COR-L47 (cell line): ENCODE measurements around the gene HOXC10.

Experiments used
- DNase-seq: peaks from one replicate; lab custom pipeline; 2025; lab: John Stamatoyannopoulos, UW

HOXC10 gene

DNA sequence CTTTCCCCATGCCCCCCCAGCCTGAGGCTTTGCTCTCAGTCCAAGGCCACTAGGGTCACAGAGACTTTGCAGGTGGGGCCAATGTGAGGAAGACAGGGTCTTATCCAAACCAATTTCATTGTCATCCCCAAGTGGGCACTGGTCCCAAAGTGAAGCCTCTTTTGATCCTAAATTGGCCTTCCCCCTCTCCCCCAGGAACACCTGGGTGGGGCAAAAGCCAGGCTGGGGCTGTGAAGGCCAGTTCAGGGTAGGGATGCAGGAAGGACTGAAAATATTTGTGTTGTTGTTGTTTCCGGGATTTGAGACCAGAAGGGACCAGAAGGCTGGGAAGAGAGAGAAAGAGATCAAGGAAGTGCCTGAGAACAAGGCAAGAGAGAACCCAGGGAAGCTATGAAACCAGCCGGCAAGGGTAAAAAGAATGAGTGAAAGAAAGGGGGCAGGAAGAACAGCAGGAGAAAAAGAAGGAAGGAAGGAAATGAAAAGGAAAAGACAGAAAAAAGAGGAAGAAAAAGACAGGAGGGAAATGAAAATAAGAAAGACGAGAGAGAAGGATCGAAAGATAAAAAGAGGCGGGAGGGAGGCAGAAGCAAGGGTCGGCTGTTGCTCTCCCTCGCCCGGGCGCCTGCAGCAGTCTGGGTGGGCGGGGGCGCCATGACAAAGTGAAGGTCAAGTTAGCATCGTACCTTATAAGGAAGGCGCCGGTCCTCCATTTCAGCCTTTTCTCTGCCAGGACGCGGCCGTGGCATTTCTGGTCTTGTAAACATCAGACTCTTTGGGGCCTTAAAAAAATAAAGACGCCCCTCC, 19.5 kb upstream of the HOXC10 start:
- no peak for DNase-seq

DNA sequence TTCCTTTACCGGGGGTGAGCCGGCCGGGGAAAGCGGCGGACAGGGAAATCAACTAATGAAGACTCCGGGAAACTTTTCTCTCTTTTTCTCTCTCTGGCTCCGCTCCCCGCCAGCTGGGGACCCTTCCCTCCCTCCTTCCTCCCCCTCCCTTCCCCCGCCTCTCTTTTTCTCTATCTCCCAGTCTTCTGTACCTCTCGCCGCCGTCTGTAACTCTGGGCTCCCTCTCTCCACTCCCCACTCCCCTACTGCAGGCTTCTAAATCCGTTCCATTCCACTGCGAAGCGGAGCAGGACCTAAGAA, 18.9 kb upstream of the HOXC10 start:
- no peak for DNase-seq

DNA sequence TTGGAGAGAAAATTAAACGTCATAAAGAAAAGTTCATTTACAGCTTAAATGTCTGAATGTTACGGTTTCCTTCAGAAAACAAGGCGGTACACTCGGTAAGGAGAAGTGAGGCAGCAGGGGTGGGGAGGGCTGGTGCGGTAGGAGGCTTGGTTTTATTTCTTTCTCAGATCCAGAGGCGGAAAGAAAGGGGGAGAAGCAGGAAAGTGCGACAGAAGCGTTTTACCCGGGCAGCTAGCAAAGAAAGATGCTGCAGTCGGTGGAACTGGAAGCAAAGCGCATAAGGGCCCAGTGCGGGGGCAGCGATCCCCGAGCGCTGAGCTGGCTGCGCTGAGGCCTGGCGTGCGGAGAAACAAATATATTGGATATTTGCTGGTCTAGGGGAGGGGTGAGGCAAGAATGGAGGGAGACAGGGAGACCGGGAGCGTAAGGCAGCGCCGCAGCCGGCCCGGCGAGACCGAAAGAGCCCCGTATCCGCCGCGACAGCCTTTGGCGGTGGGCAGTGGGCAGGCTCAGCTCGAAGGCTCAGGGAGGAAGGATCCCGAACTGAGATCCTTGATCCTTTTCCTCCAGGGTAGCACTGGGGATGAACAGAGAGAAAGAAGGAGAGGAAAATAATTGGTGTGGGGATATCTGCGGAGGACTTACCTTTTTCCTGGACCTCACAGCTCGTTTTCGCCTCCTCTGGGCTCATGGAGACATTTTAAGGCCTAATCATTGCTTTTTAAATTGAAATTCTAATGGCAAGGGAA, 18.4 kb upstream of the HOXC10 start:
- DNase-seq: no peak

DNA sequence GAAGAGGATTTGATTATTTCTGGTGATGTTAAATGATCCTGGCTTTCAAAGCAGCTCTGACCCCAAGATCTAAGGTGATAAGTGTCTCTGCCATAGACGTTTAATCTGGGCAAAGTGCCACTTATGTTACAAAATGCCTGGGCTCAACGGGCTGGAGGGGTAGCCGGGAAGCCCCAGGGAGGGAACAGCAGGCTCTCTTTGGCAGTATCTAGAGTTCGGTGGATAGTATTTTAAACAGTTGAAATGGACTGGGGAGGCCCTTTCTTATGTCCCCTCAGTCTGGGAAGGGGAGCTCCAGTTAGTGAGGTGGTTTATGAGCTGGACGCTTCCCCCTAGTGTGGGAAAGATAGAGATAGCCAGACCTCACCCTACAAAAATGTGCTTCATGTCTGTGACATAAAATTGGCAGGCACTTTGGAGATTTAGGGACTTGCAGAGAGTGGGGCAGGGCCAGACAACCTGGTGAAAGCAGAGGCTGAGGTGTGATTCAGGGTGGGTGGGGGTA, 17.5 kb upstream of the HOXC10 start:
- DNase-seq: no peak

DNA sequence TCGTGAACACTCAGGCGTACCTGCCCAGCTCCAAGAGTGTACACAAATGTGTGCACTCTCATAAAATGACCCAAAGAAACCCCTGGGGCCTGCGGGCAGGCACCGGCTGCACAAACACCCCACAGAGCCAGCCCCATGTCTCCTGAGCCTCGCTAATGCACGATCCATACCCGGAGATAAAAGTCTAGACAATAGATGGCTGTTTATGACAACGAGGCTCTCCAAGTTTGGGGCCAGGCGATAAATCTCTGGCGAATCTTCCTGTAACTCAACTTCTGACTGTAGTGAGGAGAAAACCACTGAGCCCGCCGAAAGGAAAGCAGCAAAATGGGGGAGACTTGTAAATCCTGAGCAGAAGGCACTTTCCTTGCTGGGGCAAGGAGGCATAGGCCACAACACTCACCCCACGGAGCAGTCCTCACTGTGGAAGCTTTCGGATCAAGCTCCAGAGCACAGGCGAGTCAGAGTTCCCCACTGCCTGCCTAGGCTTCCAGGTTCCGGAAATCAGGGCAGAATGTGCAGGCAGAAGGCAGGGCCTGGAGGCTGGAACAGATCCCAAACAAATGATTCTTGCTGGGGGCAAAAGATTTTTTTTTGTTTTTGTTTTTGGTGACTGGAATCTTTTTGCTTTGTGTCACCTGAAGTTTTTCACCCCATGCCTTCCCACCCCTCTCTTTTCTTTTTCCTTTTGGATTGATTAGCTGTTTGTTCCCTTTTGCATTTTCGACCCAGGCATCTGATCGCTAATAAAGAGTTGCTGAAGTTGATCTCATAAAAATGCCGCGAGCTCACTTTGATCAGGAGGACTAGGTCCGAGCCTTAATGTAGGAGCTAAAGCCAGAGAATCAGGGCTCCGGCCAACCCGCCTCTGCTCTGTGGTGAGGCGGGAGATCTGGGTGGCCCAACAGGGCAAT, 16.5 kb upstream of the HOXC10 start:
- no peak for DNase-seq

DNA sequence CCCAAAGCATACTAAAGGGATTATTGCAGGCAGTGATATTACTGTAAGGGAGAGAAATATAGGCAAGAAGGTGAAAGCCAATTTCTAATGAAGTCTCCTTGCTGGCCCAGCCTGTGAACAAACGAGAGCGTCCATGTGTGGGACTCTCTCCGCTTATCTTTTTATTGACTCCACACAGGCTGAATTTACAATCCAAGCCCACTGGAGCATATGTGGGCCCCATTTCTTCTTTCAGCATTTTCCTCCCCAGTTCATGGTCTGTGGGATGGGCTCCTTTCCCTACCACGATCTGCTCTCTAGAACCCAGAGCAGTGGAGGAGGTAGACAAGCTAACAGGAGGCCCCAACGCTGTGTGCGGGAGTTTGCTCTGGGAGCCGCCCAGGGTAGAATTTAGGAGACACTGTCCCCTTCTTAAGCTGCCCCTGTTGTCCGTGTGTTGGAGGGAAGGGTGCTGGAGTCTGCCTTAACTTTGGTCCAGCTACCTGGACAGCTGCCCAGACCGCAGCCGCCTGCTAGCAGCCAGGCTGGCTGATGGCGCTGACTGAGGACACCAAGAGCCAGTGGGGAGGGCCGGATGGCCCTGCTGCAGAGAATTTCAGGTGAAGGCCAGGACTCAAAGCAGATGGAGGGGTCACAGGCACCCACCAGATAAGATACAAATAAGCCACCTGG, 15.2 kb upstream of the HOXC10 start:
- DNase-seq: no peak

DNA sequence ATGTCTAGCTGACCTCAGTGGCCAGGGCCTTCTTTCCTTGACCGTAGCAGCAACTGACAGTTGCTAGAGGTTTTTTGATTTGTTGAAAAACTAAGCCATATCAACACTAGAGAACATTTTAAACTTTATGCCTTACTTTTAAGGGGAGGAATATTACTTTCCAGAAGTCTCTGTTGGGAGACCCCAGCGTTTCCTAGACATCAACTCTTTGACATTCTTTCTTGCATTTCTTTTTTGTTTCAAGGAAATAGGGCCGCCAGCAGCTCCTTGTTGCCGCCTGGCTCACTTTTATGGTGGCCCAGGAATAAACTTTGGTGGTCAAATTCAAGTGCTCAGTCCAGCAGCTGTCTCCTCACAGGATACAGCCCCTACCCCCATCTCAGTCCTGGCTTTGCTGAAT, 14.5 kb upstream of the HOXC10 start:
- no peak for DNase-seq

DNA sequence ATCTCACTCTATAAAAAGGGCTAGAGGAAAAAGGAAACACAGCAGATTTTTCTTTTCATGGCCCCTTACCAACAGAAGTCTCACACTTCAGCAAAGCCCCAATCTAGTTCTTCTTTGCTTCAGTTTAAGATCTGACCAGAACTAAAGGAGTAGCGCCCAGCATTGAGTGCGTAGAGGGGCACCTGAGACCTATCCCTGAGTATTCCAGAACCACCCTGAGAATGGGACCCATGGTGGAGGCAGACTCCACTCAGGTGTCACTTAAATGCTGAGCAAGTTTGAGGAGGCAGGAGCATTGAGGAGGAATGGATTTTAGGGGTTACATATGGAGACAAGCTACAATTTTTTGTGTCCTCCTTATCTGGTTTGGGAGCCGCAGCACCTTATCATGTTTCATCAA, 13.8 kb upstream of the HOXC10 start:
- DNase-seq: no peak

DNA sequence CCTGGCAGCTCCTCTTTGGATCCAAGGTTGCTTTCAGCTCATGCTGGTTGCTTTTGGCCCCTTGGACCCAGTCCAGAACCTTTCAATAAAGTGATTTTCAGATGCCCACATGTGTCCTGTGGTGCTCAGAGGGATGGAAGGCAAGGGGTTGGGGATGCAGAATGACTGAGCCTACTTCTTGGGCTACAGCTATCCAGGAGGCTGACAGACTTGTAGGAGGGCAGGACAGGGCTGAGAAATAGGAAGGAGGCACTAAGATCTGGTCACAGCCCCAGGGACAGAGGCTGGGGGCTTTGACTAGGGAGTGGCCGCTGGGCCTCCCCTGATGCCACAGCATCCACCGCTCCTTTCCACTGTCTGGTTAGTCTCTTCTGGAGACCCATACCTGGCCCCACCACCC, 13.3 kb upstream of the HOXC10 start:
- no peak for DNase-seq

DNA sequence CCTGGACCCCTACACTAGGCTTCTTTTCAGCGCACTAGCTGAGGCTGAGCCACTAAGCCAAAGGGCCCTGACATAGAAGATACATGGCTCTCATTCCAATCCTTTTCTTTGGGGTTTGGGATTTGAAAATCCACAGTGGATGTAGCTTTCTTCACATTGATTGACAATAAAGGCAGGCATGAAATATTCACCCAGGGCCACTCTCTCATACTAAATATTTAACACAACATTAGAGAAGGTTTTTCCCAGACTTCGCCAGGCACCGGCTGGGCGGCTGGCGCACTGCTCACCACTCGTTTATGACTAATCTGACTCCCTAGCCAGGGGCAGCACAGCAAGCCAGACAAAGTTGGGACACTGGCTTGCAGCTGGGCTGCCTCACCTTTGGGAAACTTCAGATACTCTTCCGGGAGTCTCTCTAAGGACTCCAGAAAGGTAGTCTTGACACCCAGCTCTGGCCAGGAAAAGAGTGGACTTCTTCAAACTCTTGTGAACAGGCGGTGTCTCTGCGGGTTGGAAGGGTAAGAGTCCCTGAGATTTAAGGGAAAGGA, 12.7 kb upstream of the HOXC10 start:
- no peak for DNase-seq

DNA sequence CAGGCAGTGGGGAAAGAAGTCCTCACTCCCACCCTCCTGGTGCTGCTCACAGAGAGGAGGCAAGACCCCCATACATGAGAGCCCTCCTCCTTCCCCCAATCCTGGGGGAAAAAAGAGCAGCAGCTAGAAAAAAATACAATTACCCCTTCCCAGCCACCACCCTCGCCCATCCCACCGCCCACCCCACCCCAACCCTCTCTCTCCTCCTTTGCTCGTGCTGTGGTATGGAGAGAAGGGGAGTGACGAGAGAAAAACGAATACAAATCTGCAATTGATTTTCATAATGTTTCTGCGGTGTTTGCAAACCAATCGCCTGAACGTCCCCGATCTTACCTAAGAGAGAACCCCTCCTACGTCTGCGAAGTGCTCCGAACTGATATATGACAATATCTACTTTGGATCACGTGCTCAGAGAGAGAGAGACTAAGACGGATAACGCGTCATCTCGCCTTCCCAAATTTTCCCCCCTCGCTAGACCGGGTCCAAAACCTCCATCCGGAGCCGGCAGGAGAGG, 12.2 kb upstream of the HOXC10 start, which contains the start of gene HOXC11:
Gene HOXC11 (plus strand): TSS at position 405 of the 514 bp plus-strand sequence. CDS start 116 bp downstream, outside the sequence.
- DNase-seq: no peak

DNA sequence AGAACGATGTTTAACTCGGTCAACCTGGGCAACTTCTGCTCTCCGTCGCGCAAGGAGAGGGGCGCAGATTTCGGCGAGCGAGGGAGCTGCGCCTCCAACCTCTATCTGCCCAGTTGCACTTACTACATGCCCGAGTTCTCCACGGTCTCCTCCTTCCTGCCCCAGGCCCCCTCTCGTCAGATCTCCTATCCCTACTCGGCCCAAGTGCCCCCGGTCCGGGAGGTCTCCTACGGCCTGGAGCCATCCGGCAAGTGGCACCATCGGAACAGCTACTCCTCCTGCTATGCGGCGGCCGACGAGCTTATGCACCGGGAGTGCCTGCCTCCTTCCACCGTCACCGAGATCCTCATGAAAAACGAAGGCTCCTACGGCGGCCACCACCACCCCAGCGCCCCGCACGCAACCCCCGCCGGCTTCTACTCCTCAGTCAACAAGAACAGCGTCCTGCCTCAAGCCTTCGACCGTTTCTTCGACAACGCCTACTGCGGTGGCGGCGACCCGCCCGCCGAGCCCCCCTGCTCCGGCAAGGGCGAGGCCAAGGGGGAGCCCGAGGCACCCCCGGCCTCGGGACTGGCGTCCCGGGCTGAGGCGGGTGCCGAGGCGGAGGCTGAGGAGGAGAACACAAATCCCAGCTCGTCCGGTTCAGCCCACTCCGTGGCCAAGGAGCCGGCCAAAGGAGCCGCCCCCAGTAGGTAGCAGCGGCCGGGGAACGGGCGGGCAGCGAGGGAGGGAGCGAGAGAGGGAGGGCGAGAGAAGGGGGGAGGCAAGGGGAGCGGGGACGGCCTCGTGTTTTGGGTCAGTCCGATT, 11.5 kb upstream of the HOXC10 start:
- DNase-seq: no peak

DNA sequence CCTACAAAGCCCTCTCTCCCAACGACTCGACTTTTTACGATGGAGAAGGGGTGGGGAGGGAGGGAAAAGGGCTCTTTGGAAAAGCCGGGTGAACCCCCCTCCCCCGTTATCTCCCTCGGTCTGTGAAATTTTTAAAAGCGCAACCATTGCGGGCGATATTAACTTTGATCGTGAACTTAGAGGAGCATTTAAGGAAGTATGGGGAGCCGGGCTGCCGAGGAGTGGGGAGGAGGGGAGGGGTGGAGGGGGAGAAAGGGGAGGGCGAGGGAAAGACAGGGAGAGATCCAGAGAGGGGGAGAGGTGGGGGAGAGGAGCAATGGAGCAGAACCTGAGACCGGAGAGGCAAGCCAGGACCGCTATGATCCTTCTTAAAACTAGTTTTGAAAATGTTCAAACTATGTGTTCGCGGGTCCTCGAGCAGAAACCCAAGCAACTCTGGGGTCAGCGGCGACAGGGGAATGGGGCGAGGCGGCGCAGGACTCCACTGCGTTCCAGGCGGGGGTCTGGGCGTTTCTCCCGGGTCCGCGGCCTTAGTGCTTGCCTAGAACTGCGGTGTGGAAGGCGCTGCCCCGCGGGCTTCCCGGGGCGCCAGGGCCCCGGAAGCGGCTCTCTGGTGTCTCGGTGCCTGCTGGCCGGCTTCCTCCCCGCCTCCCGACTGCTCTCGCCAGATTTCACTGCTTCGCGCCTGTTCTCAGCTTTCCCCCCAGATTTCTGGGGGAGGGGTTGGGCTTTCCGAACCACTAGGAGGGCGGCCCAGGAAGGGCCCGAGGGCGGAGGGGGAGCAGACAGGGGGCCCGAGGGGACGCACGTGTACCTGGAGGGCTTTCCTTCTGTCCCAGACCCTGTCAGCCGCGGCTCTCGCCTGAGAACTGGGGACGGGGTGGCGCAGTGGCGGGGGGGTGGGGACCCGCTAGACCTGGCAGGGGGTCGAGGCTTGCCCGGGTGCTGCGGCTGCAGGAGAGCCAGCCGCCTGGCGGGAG, 10.6 kb upstream of the HOXC10 start, which contains the start of gene HOTAIR:
Gene HOTAIR (minus strand): TSS at position 871 of the 980 bp plus-strand sequence.
- no peak for DNase-seq

DNA sequence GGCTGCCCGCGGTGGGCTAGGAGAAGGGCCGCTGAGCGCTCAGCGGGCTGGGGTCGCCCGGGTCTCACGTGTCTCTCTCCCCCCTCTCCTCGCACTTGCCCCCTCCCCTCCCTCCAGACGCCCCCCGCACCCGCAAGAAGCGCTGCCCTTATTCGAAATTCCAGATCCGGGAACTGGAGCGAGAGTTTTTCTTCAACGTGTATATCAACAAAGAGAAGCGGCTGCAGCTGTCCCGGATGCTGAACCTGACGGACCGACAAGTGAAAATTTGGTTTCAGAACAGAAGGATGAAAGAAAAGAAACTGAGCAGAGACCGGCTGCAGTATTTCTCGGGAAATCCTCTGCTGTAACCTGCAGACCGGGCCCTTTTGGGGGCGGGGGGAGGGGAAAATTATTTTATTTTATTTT, 9.9 kb upstream of the HOXC10 start:
- no peak for DNase-seq

DNA sequence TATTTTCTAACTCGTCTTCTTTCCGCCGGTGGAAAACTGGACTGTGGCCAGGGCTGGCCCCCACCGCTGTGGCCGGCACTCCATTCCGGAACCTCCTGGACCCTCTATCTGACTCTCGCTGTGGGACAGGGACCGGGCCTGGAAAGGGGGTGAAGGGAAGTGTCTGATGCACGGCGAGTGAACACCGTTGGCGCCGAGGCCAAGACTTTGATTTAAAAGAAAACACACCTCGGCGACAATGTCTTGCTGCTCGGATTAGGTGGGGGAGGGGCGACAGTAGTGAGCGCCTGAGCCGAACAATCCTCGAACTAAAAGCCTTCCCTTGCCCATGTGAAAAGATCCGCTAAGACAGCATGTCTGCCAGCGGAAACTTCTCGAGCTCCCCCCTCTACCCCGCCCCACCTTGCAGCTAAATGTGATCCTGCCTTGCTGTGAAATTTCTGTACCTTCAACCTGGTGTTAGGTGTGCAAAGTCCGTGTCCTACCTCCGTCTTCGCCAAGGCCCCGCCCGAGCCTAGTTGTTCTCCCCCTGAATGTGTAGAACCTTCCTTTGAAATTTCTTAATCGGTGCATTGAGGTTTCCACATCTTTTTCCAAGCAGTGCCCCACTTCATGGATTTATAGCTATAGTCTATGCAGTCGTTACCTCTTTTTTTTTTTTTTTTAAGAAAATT, 9.3 kb upstream of the HOXC10 start:
- DNase-seq: no peak

DNA sequence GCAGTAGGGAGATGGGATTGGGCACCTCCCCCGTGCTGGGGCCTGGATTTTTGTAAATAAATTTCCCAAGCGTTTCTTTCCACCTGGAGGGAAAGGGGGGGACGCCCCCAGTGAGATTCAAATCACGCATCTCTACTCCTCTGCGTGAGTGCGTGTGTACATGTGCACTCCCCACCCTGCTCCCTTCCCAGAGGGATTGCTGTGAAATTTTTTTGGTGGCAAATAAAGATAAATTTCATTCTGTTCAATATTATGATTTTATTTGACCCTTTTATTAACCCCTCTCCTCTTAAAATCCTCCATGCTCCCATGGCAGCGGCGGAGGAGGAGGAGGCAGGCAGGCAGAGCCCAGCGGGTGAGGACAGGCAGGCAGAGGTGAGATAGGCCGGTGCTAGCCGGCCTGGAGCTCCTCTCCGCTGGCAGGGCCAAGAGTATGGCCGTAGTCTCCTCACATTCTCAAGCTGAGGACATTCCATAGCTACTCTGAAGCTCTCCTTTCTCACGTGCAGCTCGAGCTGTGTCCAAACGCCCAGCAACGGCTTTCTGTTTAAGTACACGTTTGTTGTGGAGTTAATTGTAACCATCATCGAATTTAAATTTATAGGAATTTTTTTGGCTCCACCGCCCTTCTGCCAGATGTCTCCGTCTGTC, 8.6 kb upstream of the HOXC10 start:
- DNase-seq: no peak

DNA sequence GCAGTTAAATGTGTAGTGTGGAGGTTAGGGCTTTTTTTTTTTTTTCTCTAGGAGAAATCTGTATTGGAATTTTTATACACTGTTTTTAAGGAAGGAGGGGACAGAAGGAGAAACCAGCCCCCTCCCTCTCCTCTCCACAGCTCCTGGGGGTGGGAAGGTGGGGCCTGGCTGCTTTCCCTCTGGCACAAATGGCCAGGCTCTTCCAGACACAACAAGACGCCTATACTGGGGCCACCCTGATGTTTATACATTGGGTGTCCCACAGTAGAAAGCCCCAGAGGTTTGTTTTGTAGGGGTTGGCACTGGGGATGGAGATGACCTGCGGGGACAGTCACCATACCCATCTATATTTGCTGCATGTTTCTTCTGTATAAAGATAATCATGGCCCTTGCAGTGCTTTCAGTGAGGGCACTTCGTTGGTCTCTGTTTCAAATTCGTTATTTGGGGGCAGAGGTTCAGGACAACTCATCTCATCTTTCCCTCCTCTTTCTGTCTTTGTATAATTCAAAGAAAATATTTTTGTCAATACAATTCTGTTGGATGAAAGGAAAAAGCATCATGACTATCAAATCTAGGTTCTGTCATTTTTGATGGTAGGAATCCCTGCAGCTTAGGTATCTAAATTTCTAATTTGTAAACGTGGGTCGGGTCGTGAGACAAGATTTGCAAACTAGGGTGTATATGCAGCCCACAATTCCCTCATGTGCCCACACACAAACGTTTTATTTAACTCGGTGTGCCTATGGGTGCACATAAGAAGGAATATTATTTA, 7.9 kb upstream of the HOXC10 start:
- no peak for DNase-seq
